Measurements from ENCODE around the gene WNT3. TPM values are rescaled to one million over a fixed set of nuclear protein-coding genes. Genes with fewer than 3 reads are reported as not detected.

The WNT3 gene
- total and polyA plus RNA-seq, 4 donors: 0.19 to 4.3 (median 2.7) TPM

- TF ChIP-seq, protein P1, sequence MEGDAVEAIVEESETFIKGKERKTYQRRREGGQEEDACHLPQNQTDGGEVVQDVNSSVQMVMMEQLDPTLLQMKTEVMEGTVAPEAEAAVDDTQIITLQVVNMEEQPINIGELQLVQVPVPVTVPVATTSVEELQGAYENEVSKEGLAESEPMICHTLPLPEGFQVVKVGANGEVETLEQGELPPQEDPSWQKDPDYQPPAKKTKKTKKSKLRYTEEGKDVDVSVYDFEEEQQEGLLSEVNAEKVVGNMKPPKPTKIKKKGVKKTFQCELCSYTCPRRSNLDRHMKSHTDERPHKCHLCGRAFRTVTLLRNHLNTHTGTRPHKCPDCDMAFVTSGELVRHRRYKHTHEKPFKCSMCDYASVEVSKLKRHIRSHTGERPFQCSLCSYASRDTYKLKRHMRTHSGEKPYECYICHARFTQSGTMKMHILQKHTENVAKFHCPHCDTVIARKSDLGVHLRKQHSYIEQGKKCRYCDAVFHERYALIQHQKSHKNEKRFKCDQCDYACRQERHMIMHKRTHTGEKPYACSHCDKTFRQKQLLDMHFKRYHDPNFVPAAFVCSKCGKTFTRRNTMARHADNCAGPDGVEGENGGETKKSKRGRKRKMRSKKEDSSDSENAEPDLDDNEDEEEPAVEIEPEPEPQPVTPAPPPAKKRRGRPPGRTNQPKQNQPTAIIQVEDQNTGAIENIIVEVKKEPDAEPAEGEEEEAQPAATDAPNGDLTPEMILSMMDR (IDR thresholded peaks at IDR 0.05; ENCODE audit: low read depth, low read length, missing input control): no peak
- no peak for TF ChIP-seq JUND (IDR thresholded peaks at IDR 0.05)
- TF ChIP-seq YY1 (IDR thresholded peaks at IDR 0.05): no peak
- TF ChIP-seq HNF4G (IDR thresholded peaks at IDR 0.05): no peak
- TF ChIP-seq MAX (IDR thresholded peaks at IDR 0.05): no peak
- TF ChIP-seq TAF1 (conservative IDR thresholded peaks at IDR 0.05): no peak
- no peak for TF ChIP-seq REST (IDR thresholded peaks at IDR 0.05)
- no peaks in the 10 kb centered on the region for H3K4me1 ChIP-seq (ENCODE audit: control insufficient read depth in 4 of 4, insufficient read depth in 4 of 4, low read length in 3 of 4)
- no peak overlapping the region for H3K4me3 ChIP-seq (ENCODE audit: low read depth in 1 of 3, low read length in 3 of 3)
- no peaks in the 10 kb centered on the region for H3K27me3 ChIP-seq (ENCODE audit: control insufficient read depth in 4 of 4, insufficient read depth in 4 of 4, low read length in 3 of 4)
- DNase-seq (ENCODE audit: low spot score): no peak
- H3K9ac ChIP-seq (ENCODE audit: low read depth in 1 of 2, low read length in 2 of 2): no peak overlapping the region
- 91% methylated on average over 2 of the region's 2 CpGs for WGBS
- H3K9me3 ChIP-seq (ENCODE audit: control insufficient read depth in 4 of 4, low read length in 3 of 4): no peaks in the 10 kb centered on the region
- peaks cover 0 to 3% (median under 1%) of the 10 kb centered on the region in 4 donors for H3K36me3 ChIP-seq (ENCODE audit: control insufficient read depth in 4 of 4, insufficient read depth in 3 of 4, low read depth in 1 of 4, low read length in 3 of 4)
- no peak overlapping the region for H3K27ac ChIP-seq (ENCODE audit: low read depth in 1 of 2, low read length in 2 of 2)
These were observed 77.3 kb downstream of the WNT3 start for GRCh38 chr17:46741122-46741730.

- TF ChIP-seq HNF4A (conservative IDR thresholded peaks at IDR 0.05) (no peak), GABPA (IDR thresholded peaks at IDR 0.05 in 1 of 2, conservative IDR thresholded peaks at IDR 0.05 in 1 of 2) (no peak), HNF4G (IDR thresholded peaks at IDR 0.05) (no peak), REST (IDR thresholded peaks at IDR 0.05) (no peak), FOXA1 (IDR thresholded peaks at IDR 0.05) (no peak), TAF1 (conservative IDR thresholded peaks at IDR 0.05) (no peak), EGR1 (IDR thresholded peaks at IDR 0.05; ENCODE audit: low read depth in 2 of 2) (no peak), MAX (IDR thresholded peaks at IDR 0.05) (no peak), YY1 (IDR thresholded peaks at IDR 0.05) (no peak)
- TF ChIP-seq, protein P2, sequence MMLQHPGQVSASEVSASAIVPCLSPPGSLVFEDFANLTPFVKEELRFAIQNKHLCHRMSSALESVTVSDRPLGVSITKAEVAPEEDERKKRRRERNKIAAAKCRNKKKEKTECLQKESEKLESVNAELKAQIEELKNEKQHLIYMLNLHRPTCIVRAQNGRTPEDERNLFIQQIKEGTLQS (IDR thresholded peaks at IDR 0.05): no peak
- Histone ChIP-seq H3K4me3 (ENCODE audit: low read depth in 1 of 3, low read length in 3 of 3) (no peak overlapping the region), H3K36me3 (ENCODE audit: control insufficient read depth in 4 of 4, insufficient read depth in 3 of 4, low read depth in 1 of 4, low read length in 3 of 4) (peaks cover 0 to 3% (median under 1%) of the 10 kb centered on the region in 4 donors), H3K9ac (ENCODE audit: low read depth in 1 of 2, low read length in 2 of 2) (no peak overlapping the region), H3K27ac (ENCODE audit: low read depth in 1 of 2, low read length in 2 of 2) (no peak overlapping the region), H3K27me3 (ENCODE audit: control insufficient read depth in 4 of 4, insufficient read depth in 4 of 4, low read length in 3 of 4) (no peaks in the 10 kb centered on the region), H3K4me1 (ENCODE audit: control insufficient read depth in 4 of 4, insufficient read depth in 4 of 4, low read length in 3 of 4) (no peaks in the 10 kb centered on the region), H3K9me3 (ENCODE audit: control insufficient read depth in 4 of 4, low read length in 3 of 4) (no peaks in the 10 kb centered on the region)
- no peak for DNase-seq (ENCODE audit: low spot score)
These were observed 78.5 kb downstream of the WNT3 start for GRCh38 chr17:46739982-46740381.
